Measurements from ENCODE around the gene ESM1.

GRCh38 chr5:54965806-54966205 lies 19.6 kb downstream of the ESM1 start:
- TF ChIP-seq CEBPB (IDR thresholded peaks at IDR 0.05) (no peak), EP300 (IDR thresholded peaks at IDR 0.05; ENCODE audit: borderline replicate concordance) (no peak), FOXM1 (IDR thresholded peaks at IDR 0.05; ENCODE audit: borderline replicate concordance, low read depth) (no peak), TAF1 (IDR thresholded peaks at IDR 0.05; ENCODE audit: low read depth) (no peak), RAD21 (IDR thresholded peaks at IDR 0.05; ENCODE audit: low read depth) (no peak), CREB1 (IDR thresholded peaks at IDR 0.05; ENCODE audit: low read depth) (no peak), YY1 (IDR thresholded peaks at IDR 0.05; ENCODE audit: low read depth) (no peak), REST (IDR thresholded peaks at IDR 0.05; ENCODE audit: low read depth) (no peak), MAX (IDR thresholded peaks at IDR 0.05) (no peak), ZBTB7A (IDR thresholded peaks at IDR 0.05; ENCODE audit: low read depth) (no peak)

Data from Ishikawa (cell line).